Activated CD4-positive, alpha-beta memory T cell treated with anti-CD3 and anti-CD28 coated beads for 36 hours (primary cell): Measurements from ENCODE around the gene CAMTA1. TPM values are rescaled to one million over a fixed set of nuclear protein-coding genes. Genes with fewer than 3 reads are reported as not detected.

Source experiments
- CTCF ChIA-PET: fragments of 350-600 bp; sonication (Branson Sonifier 250); formaldehyde crosslinking; loops from one replicate; lab custom pipeline; 2021; ENCODE audit warnings: antibody characterized with exemption, inconsistent platforms; lab: Charles Lee
- POLR2A ChIA-PET: fragments of 350-600 bp; sonication (Branson Sonifier 250); formaldehyde crosslinking; loops from one replicate; lab custom pipeline; 2021; ENCODE audit warnings: antibody characterized with exemption; lab: Charles Lee
- DNase-seq: peaks from one replicate; pipeline ENCODE4 v3.0.0-alpha.2; 2020
- H3K27ac Mint-ChIP-seq: one replicate; pipeline ENCODE4 v1.8.0; 2021; ENCODE audit warnings: mixed read lengths
- H3K27me3 Mint-ChIP-seq: one replicate; pipeline ENCODE4 v1.8.0; 2021; ENCODE audit warnings: mixed read lengths
- H3K36me3 Mint-ChIP-seq: one replicate; pipeline ENCODE4 v1.8.0; 2021; ENCODE audit warnings: mixed read lengths
- H3K4me1 Mint-ChIP-seq: one replicate; pipeline ENCODE4 v1.8.0; 2021; ENCODE audit warnings: low read depth, mixed read lengths
- H3K4me3 Mint-ChIP-seq: one replicate; pipeline ENCODE4 v1.8.0; 2021; ENCODE audit warnings: mild to moderate bottlenecking, mixed read lengths
- H3K9me3 Mint-ChIP-seq: one replicate; pipeline ENCODE4 v1.8.0; 2021; ENCODE audit warnings: mixed read lengths
- intact Hi-C: fragments of 100-400 bp; cut with micrococcal nuclease; formaldehyde crosslinking; loops from one replicate; pipeline ENCODE4 v1.15.1; 2023
- total RNA-seq, 2 experiments: library from RNA; stranded (reverse); gene quantifications; one replicate each; pipeline ENCODE4 v1.2.3, GENCODE V29; 2021

Gene CAMTA1
- total RNA-seq, 2 experiments from 2014 or later = 64.7 to 68.9 TPM

DNA sequence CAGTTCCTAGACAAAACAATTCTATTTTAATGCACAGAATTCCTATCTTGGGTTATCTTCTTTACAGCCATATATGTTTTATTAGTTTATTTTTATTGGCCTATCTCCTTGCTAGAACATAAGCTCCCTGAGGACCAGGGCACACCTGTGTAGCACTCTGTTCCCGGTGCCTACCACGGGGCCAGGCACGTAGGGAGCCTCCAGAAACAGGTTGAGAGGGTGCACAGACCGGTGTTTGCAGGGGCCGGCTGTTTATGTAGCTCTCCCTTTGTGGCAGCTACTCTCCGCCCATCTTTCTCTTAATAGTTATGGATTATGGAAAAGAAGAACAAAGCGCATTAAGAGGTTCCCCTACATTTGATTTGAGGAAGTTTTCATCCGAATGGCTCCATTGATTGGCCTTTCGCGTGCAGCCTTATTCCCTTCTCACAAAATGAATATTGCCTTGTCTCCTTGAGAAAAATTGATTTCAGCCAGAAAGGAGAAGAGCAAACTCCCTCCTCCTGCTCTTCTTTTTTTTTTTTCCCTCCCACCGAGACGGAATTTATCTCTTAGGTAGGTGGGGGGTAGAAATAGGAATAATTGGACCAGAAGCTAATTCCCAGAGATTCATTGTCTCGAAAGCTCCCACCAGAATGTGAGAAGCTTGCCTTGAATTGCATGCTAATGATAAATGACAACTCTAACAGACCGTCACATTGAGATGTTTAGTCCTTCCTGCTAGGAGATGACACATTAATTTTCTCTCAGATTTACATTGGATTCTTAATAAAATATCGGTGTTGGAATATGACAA is 447.4 kb downstream of the CAMTA1 start:
- Mint-ChIP-seq H3K36me3 (no peaks in the 10 kb centered on the region), H3K27ac (no peak overlapping the region), H3K27me3 (peaks cover 12% of the 10 kb centered on the region), H3K4me1 (no peaks in the 10 kb centered on the region), H3K4me3 (no peak overlapping the region), H3K9me3 (no peaks in the 10 kb centered on the region)
- DNase-seq = no peak
- ChIA-PET CTCF (no interaction called here), POLR2A (no interaction called here)
- intact Hi-C loops = no loop called here

DNA sequence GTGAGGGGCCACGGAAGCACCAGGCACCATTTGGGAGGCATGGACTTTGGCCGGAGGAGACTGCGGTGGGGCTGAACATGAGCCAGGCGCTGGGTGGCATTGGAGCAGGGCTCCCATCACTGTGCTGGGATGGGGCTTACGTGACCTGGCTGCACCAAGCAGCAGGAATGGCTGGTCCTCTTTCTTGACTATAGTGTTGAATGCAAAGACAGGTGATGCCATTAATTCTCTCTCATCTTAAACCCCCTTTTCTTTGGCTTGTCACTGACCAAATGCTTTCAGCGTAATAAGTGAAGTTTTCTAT is 447.9 kb downstream of the CAMTA1 start:
- Mint-ChIP-seq H3K27me3 (peaks cover 12% of the 10 kb centered on the region), H3K27ac (no peak overlapping the region), H3K4me1 (no peaks in the 10 kb centered on the region), H3K36me3 (no peaks in the 10 kb centered on the region), H3K9me3 (no peaks in the 10 kb centered on the region), H3K4me3 (no peak overlapping the region)
- CTCF ChIA-PET = no interaction called here
- intact Hi-C loops = no loop called here
- DNase-seq = no peak
- POLR2A ChIA-PET = no interaction called here

DNA sequence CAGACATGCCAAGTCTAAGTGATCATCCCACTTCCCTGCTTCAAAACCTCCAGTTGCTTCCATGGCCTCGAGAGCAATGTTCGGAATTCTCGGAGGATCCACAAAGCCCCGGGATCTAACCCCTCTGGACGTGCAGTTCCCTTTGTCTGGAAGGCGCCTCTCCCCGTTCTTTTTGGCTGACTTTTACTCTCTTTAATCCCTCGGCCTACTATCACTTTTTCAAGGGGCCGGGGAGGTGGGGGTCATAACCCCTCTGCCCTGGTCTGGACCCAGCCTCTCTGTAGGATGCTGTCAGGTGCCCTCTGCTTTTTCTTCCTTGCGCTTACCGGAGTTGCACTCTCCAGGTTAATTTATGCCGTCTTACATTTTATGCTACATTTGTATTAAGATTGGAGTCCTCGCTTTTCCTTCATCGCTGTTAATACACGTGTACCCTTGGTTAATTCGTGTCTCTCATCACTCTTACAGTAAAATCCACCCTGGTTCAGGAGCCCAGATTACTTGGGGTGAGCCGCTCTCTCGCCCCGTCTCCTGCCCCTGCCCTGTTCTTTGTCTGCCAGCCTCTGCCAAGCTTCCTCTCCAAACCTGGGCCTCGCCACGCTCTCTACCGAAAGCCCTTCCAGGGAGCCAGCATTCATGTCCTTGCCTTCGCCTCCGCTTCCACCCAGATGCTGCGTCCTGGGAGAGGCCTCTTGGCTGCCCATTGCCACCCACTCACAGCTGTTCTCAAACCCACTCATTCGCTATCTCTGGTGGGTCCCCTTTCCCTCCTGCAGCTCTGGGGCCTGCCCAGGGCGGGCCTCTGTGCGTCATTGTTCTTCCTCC is 448.6 kb downstream of the CAMTA1 start:
- no peaks in the 10 kb centered on the region for H3K4me1 Mint-ChIP-seq
- H3K27me3 Mint-ChIP-seq = peaks cover 11% of the 10 kb centered on the region
- intact Hi-C loops = no loop called here
- H3K27ac Mint-ChIP-seq = no peak overlapping the region
- DNase-seq = no peak
- ChIA-PET POLR2A (no interaction called here), CTCF (no interaction called here)
- no peak overlapping the region for H3K4me3 Mint-ChIP-seq
- H3K36me3 Mint-ChIP-seq = no peaks in the 10 kb centered on the region
- H3K9me3 Mint-ChIP-seq = no peaks in the 10 kb centered on the region

- intact Hi-C loops = no loop called here
- ChIA-PET CTCF (no interaction called here), POLR2A (no interaction called here)
- Mint-ChIP-seq H3K36me3 (no peaks in the 10 kb centered on the region), H3K27ac (no peak overlapping the region), H3K4me1 (no peaks in the 10 kb centered on the region), H3K4me3 (no peak overlapping the region), H3K27me3 (peaks cover 12% of the 10 kb centered on the region), H3K9me3 (no peaks in the 10 kb centered on the region)
- no peak for DNase-seq
Measured at GRCh38 chr1:7234471-7234755, 449.2 kb downstream of the CAMTA1 start.

DNA sequence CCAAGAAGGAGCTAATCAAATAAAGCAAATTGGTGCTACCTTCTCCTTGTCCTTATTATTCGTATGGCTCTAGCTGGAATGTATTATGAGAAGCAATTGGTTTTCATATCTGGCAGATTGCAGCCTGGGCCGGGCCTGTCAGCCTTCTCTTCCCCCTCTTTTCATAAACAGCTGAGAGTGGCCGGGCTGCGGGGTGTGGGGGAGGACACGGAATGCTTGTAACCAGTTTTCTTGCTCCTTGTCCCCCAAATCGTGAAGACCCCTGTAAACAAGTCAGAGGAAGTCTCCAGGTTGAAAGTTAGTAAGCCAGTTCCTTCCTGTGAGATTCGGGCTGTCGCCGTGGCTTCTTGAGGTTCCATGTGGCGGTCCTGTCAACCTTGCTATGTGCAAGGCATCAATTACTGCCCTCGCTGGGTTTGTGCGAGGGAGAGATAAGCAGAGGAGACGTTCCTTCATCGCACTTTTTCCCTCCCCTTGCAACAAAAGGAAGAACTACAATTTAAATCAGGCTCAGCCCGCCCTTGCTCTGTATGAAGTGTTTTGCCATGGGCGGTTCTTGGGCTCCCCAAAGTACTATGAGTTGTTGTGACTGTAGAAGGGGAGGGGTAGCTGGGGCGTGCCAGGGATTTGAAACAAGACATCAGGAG is 450.7 kb downstream of the CAMTA1 start:
- Mint-ChIP-seq H3K9me3 (no peaks in the 10 kb centered on the region), H3K4me1 (no peaks in the 10 kb centered on the region), H3K4me3 (no peak overlapping the region), H3K27me3 (peaks cover 12% of the 10 kb centered on the region), H3K27ac (no peak overlapping the region), H3K36me3 (no peaks in the 10 kb centered on the region)
- DNase-seq = no peak
- intact Hi-C loops = no loop called here
- ChIA-PET CTCF (interaction anchor here (0.7 kb wide), 1 partner anchor 168 kb away, joined by 3 read pairs; no protein-coding TSS in a partner anchor), POLR2A (no interaction called here)

DNA sequence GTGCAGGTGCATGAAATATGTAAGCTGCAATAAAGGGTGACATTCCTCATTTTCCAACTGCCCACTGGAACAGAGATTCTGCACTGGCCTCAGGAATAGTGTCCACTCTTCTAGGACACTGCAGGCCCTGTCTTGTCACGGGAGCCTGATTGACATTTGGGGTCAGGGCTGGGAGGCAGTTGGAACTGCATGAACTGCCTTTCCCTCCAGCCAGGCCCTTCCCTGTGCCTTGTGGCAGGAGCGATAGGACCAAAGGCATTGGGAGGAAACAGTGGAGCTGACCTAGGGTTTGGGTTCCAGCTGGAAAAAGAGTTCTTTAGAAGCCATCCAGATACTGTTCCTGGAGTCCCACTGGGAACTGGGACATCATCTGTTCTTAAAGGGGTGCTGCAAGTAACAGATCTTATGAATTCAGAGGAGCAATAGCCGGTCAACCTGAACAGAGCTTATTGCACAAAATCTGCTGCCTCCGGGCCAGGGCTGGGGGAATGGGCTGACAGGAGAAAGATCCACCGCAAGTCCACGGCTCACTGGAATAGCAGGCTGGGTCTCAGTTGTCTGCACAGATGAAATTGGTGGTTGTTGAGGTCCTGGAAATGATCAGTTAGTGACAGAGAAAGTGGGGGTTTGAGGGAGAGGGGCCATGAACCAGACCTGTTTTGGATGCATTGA is 451.7 kb downstream of the CAMTA1 start:
- Mint-ChIP-seq H3K4me3 (no peak overlapping the region), H3K36me3 (no peaks in the 10 kb centered on the region), H3K9me3 (no peaks in the 10 kb centered on the region), H3K4me1 (no peaks in the 10 kb centered on the region), H3K27ac (no peak overlapping the region), H3K27me3 (peaks cover 12% of the 10 kb centered on the region)
- intact Hi-C loops = no loop called here
- POLR2A ChIA-PET = no interaction called here
- CTCF ChIA-PET = no interaction called here
- no peak for DNase-seq

DNA sequence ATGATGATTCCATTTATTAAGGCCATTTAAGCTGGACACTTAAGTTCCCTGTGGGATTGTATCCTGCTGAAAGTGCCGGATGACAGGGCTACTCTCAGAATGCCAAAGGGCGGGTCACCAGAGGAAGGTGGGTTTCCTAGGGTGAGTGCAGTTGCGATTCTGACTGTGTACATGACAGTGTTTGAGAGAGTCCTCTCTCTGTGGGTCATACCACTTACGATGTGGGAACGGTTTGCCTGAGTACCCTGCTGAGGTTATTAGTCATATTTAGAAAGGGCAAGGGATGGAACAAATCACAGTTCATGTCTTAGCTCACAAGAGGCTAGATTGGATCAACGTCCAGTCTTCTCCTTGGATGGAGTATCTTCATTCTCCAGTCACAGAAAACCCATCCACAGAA is 461.9 kb downstream of the CAMTA1 start:
- POLR2A ChIA-PET = interaction anchor here (0.6 kb wide), 1 partner anchor 307 kb away, joined by 3 read pairs; no protein-coding TSS in a partner anchor

GRCh38 chr1:7247791-7248548 is 462.7 kb downstream of the CAMTA1 start:
- CTCF ChIA-PET = no interaction called here
- peaks cover 17% of the 10 kb centered on the region for H3K27me3 Mint-ChIP-seq
- no peaks in the 10 kb centered on the region for H3K36me3 Mint-ChIP-seq
- no peak overlapping the region for H3K27ac Mint-ChIP-seq
- H3K4me1 Mint-ChIP-seq = no peaks in the 10 kb centered on the region
- H3K9me3 Mint-ChIP-seq = peaks cover 3% of the 10 kb centered on the region
- POLR2A ChIA-PET = no interaction called here
- intact Hi-C loops = no loop called here
- no peak overlapping the region for H3K4me3 Mint-ChIP-seq
- no peak for DNase-seq

More for the DNA sequence above, 461.9 kb downstream of the CAMTA1 start:
- Mint-ChIP-seq H3K27ac (no peak overlapping the region), H3K4me3 (no peak overlapping the region), H3K9me3 (peaks cover 3% of the 10 kb centered on the region), H3K27me3 (peaks cover 17% of the 10 kb centered on the region), H3K4me1 (no peaks in the 10 kb centered on the region), H3K36me3 (no peaks in the 10 kb centered on the region)
- CTCF ChIA-PET = no interaction called here
- no peak for DNase-seq
- intact Hi-C loops = no loop called here

- no peak for DNase-seq
- Mint-ChIP-seq H3K36me3 (no peaks in the 10 kb centered on the region), H3K9me3 (peaks cover under 1% of the 10 kb centered on the region), H3K4me3 (no peak overlapping the region), H3K4me1 (no peaks in the 10 kb centered on the region), H3K27me3 (peaks cover 17% of the 10 kb centered on the region), H3K27ac (no peak overlapping the region)
- intact Hi-C loops = no loop called here
- ChIA-PET CTCF (no interaction called here), POLR2A (no interaction called here)
Measured at GRCh38 chr1:7248549-7249199, 463.4 kb downstream of the CAMTA1 start.

- no peak overlapping the region for H3K4me3 Mint-ChIP-seq
- H3K4me1 Mint-ChIP-seq = no peaks in the 10 kb centered on the region
- DNase-seq = no peak
- peaks cover 17% of the 10 kb centered on the region for H3K27me3 Mint-ChIP-seq
- CTCF ChIA-PET = no interaction called here
- intact Hi-C loops = no loop called here
- H3K9me3 Mint-ChIP-seq = no peaks in the 10 kb centered on the region
- H3K27ac Mint-ChIP-seq = no peak overlapping the region
- H3K36me3 Mint-ChIP-seq = no peaks in the 10 kb centered on the region
- POLR2A ChIA-PET = no interaction called here
Measured at GRCh38 chr1:7249516-7249915, 464.3 kb downstream of the CAMTA1 start.

GRCh38 chr1:7250176-7250575 is 464.9 kb downstream of the CAMTA1 start:
- DNase-seq = no peak
- H3K27me3 Mint-ChIP-seq = peaks cover 17% of the 10 kb centered on the region
- no peak overlapping the region for H3K27ac Mint-ChIP-seq
- no peaks in the 10 kb centered on the region for H3K4me1 Mint-ChIP-seq
- POLR2A ChIA-PET = no interaction called here
- H3K4me3 Mint-ChIP-seq = no peak overlapping the region
- intact Hi-C loops = no loop called here
- CTCF ChIA-PET = no interaction called here
- no peaks in the 10 kb centered on the region for H3K36me3 Mint-ChIP-seq
- H3K9me3 Mint-ChIP-seq = no peaks in the 10 kb centered on the region
